Fibroblast of peridontal ligament (primary cell): ENCODE results near the gene CYP4A11.
"Not testable (repeated sequence)": the region's sequence is repeated elsewhere in the genome, so short reads cannot be mapped to it uniquely, and the experiment has no call there.

Source experiments
- DNase-seq: peaks from one replicate; pipeline ENCODE4 v3.0.0-alpha.2; 2010; ENCODE audit errors: extremely low read depth

CYP4A11 gene

DNA sequence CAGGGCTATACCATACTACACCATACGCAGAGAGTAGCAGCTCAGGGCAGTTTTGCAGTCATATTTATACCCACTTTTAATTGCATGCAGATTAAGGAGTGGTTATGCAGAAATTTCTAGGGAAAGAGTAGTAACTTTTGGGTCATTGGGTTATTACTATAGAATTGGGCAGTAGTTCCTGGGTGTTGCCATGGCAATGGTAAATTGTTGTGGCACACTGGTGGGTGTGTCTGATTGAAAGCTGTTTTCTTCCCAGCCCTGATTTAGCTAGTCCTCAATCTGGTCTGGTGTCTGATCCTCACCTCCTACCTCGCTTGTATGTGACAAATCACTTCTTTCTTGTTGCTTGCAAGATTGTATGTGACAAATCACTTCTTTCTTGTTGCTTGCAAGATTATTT is 30.5 kb downstream of the CYP4A11 start:
- no peak for DNase-seq

DNA sequence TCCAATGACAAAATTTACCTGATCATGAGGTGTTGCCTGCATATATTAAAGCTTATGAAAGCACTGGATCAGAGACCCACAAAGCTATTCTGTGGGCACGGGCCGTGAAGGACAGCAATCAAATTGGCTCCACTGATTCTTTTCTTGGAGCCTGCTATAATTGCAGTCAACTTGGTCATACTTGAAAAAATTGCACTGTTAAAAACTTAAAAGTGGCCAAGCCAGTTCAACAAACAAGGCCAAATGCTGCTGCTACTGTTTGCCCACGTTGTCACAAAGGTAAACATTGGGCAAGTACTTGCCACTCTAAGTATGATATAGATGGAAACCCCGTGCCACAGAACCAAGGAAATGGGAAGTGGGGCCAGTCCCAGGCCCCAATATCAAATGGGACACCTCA is 37.8 kb downstream of the CYP4A11 start:
- DNase-seq: no peak

DNA sequence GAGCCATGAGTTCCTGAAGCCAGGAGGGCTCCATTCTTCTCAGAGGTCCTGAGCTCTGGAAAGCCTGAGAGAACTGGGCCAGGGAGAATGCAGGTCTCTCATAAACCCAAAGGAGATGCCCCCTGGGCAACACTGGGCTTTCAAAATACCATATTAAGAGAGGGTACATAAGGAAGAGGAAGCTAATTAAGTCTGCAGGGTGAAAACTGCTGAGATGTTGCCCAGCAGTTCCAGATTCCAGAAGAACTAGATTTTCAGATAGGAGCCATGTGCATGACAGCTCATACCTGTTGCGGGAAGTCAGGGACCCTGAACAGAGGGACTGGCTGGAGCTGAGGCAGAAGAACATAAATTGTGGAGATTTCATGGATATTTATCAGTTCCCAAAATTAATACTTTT is 40.9 kb downstream of the CYP4A11 start:
- DNase-seq: no peak

DNA sequence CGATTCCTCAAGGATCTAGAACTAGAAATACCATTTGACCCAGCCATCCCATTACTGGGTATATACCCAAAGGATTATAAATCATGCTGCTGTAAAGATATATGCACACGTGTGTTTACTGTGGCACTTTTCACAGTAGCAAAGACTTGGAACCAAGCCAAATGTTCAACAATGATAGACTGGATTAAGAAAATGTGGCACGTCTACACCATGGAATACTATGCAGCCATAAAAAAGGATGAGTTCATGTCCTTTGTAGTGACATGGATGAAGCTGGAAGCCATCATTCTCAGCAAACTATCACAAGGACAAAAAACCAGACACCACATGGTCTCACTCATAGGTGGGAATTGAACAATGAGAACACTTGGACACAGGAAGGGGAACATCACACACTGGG is 59.6 kb downstream of the CYP4A11 start:
- DNase-seq: not testable (repeated sequence)
